Endodermal cell (in vitro differentiated cells): Measurements from ENCODE around the gene ACVRL1. TPM values are rescaled to one million over a fixed set of nuclear protein-coding genes. Genes with fewer than 3 reads are reported as not detected.

Source experiments
- DNase-seq: peaks from one replicate; pipeline ENCODE4 v3.0.0-alpha.2; 2017
- H3K27ac ChIP-seq: 2 replicates; pipeline ENCODE4 v1.5.1; 2013; ENCODE audit warnings: mild to moderate bottlenecking, low read depth, low read length, moderate library complexity
- H3K27me3 ChIP-seq: 2 replicates; pipeline ENCODE4 v1.6.1; 2013; ENCODE audit warnings: mild to moderate bottlenecking, low read length, moderate library complexity; ENCODE audit not compliant: insufficient read depth, control insufficient read depth, poor library complexity, severe bottlenecking
- H3K36me3 ChIP-seq: 2 replicates; pipeline ENCODE4 v1.7.0; 2013; ENCODE audit warnings: mild to moderate bottlenecking, low read length, moderate library complexity; ENCODE audit not compliant: control insufficient read depth, insufficient read depth
- H3K4me1 ChIP-seq: one replicate; pipeline ENCODE4 v1.7.0; 2013; ENCODE audit warnings: low read length; ENCODE audit not compliant: control insufficient read depth, insufficient read depth
- H3K4me3 ChIP-seq: 2 replicates; pipeline ENCODE4 v1.5.1; 2013; ENCODE audit warnings: mild to moderate bottlenecking, low read length, moderate library complexity
- H3K9ac ChIP-seq: 2 replicates; pipeline ENCODE4 v1.6.1; 2013; ENCODE audit warnings: mild to moderate bottlenecking, low read length, moderate library complexity; ENCODE audit not compliant: poor library complexity, severe bottlenecking; ENCODE audit errors: extremely low read depth
- H3K9me3 ChIP-seq: 2 replicates; pipeline ENCODE4 v1.6.1; 2013; ENCODE audit warnings: mild to moderate bottlenecking, low read length, moderate library complexity; ENCODE audit not compliant: control insufficient read depth
- H3K27ac Mint-ChIP-seq: 2 replicates; pipeline ENCODE4 v1.8.0; 2020; ENCODE audit warnings: mixed read lengths
- H3K27me3 Mint-ChIP-seq: 2 replicates; pipeline ENCODE4 v1.8.0; 2021; ENCODE audit warnings: mild to moderate bottlenecking, mixed read lengths; ENCODE audit not compliant: insufficient read depth
- H3K36me3 Mint-ChIP-seq: 2 replicates; pipeline ENCODE4 v1.8.0; 2020; ENCODE audit warnings: low read depth, mixed read lengths
- H3K4me1 Mint-ChIP-seq: 2 replicates; pipeline ENCODE4 v1.8.0; 2020; ENCODE audit warnings: mixed read lengths
- H3K4me3 Mint-ChIP-seq: 2 replicates; pipeline ENCODE4 v1.8.0; 2020; ENCODE audit warnings: mild to moderate bottlenecking, moderate library complexity, mixed read lengths
- H3K9me3 Mint-ChIP-seq: 2 replicates; pipeline ENCODE4 v1.8.0; 2020; ENCODE audit warnings: mild to moderate bottlenecking, mixed read lengths
- whole genome bisulfite sequencing, 2 experiments: methylation state at CpG; one replicate each; pipeline versions ENCODE4 v1.1.5 to v1.1.7; 2013; ENCODE audit warnings: missing lambda C conversion rate in 2 of 2, mixed read lengths in 1 of 2; ENCODE audit not compliant: insufficient coverage in 1 of 2, insufficient read length in 1 of 2; 5-methylcytosine and 5-hydroxymethylcytosine counted together
- total RNA-seq, 2 donors: library from RNA; stranded (reverse); fragmentation: NEBNext Ultra II Directional in 1 of 2; extraction: Animal tissue kit (Norgen Biotek cat#: 25700) in 1 of 2; gene quantifications; 2 replicates in 1 of 2; 3 replicates in 1 of 2; pipeline ENCODE4 v1.2.1, GENCODE V29; 2021
- TF ChIP-seq, protein P1 (sequence below): fragments of 200-600 bp; sonication (generic); conservative IDR thresholded peaks from 2 replicates; pipeline ENCODE4 v1.5.0; 2021; ENCODE audit warnings: antibody characterized with exemption, mild to moderate bottlenecking

The ACVRL1 gene
- total RNA-seq, 2 donors from 2014 or later, result 0.42 to 0.64 TPM

DNA sequence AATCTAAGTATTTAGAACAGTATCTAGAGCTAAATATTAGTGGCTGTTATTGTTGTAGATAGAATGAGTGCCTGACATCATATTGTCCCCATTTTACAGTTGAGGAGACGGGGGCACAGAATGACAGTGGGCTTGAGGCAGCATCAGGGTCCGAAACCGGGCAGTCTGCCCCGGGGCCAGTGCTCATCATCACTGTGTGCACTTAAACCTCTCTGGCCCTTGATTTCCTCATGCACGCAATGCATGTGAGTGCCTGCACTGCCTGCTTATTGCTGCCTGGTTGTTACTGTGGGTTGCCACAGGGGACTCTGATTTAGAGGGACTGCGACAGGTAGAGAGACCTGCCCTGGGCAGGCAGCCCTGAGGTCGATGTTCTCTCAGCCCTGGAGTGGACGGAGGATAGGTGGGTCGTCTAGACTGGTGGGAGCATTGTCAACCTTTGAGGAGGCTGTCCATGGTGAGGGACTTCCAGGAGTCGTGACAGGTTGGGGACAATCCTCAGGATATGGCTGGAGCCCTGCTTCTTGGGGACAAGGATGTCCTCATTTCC lies 9.8 kb downstream of the ACVRL1 start:
- Histone ChIP-seq H3K27me3 (no peaks in the 10 kb centered on the region), H3K4me3 (no peak overlapping the region), H3K4me1 (peaks cover 6% of the 10 kb centered on the region), H3K9me3 (no peaks in the 10 kb centered on the region), H3K36me3 (no peaks in the 10 kb centered on the region), H3K9ac (no peak overlapping the region), H3K27ac (no peak overlapping the region)
- H3K9me3 Mint-ChIP-seq, result no peaks in the 10 kb centered on the region
- 91 to 100% methylated on average over 8 to 10 of the region's 10 CpGs for WGBS, 2 experiments
- TF ChIP-seq, protein P1, sequence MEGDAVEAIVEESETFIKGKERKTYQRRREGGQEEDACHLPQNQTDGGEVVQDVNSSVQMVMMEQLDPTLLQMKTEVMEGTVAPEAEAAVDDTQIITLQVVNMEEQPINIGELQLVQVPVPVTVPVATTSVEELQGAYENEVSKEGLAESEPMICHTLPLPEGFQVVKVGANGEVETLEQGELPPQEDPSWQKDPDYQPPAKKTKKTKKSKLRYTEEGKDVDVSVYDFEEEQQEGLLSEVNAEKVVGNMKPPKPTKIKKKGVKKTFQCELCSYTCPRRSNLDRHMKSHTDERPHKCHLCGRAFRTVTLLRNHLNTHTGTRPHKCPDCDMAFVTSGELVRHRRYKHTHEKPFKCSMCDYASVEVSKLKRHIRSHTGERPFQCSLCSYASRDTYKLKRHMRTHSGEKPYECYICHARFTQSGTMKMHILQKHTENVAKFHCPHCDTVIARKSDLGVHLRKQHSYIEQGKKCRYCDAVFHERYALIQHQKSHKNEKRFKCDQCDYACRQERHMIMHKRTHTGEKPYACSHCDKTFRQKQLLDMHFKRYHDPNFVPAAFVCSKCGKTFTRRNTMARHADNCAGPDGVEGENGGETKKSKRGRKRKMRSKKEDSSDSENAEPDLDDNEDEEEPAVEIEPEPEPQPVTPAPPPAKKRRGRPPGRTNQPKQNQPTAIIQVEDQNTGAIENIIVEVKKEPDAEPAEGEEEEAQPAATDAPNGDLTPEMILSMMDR, result no peak
- no peaks in the 10 kb centered on the region for H3K36me3 Mint-ChIP-seq
- no peak overlapping the region for H3K27ac Mint-ChIP-seq
- H3K4me3 Mint-ChIP-seq, result no peak overlapping the region
- H3K4me1 Mint-ChIP-seq, result peaks cover 20% of the 10 kb centered on the region
- DNase-seq, result no peak
- H3K27me3 Mint-ChIP-seq, result peaks cover 14% of the 10 kb centered on the region

DNA sequence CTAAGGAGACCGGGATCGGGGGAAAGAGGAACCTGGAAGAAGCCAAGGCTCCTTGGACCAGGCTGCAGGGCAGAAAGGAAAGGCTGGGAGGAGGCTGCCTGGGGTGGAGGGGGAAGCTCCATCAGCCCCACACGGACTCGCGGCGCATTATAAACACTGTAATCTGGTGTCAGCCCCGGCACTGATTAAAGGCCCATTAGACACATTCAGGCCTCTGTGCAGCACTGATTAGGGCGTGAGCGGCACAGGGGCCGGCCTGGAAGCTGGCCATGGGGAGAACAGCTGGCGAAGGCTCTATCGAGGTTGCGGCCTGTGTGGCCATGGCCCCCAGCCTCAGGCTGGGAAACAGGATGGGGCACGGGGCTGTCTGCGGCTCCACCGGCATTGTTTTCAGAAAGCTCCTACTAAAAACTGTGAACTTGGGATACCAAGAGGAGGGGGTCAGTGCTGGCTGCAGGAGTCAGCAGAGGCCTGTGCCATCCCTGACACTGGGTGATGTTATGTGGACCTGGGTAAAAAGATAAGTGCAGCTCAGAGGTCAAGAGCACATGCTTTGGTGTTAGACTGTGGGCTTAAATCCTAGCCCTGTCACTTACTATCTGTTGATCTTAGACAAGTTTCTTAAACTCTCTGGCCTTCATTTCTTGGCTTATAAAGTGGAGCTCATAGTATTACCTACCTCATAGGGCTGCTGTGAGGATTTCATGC lies 10.6 kb downstream of the ACVRL1 start:
- H3K9me3 Mint-ChIP-seq, result no peaks in the 10 kb centered on the region
- no peaks in the 10 kb centered on the region for H3K9me3 ChIP-seq
- H3K36me3 Mint-ChIP-seq, result no peaks in the 10 kb centered on the region
- TF ChIP-seq, protein P1, result no peak
- H3K4me3 ChIP-seq, result no peak overlapping the region
- peak; percentile 53 for DNase-seq
- H3K27ac ChIP-seq, result no peak overlapping the region
- peaks cover 6% of the 10 kb centered on the region for H3K4me1 ChIP-seq
- H3K27me3 Mint-ChIP-seq, result peaks cover 14% of the 10 kb centered on the region
- 91 to 100% methylated on average over 3 to 16 of the region's 16 CpGs for WGBS, 2 experiments
- peaks cover 21% of the 10 kb centered on the region for H3K4me1 Mint-ChIP-seq
- no peaks in the 10 kb centered on the region for H3K36me3 ChIP-seq
- H3K27ac Mint-ChIP-seq, result no peak overlapping the region
- no peak overlapping the region for H3K9ac ChIP-seq
- H3K4me3 Mint-ChIP-seq, result no peak overlapping the region
- H3K27me3 ChIP-seq, result no peaks in the 10 kb centered on the region

DNA sequence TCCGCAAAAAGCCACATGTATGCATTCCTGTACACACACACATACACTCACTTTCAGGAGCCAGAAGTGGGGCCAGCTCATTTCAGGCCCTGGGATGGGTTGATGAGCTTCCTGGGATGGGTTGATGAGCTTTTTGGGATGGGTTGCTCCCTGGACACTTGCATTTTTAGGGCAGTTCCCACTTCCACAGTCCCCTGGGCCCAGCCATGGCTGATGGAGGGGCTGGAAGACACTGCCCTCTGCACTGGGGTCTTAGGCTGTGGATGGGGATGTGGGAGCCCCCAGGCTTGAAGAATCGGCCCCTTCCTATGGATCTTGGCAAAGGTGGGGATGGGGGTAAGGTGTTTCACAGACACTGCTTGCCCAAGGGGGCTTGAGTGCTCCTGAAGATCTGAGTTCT lies 12.7 kb downstream of the ACVRL1 start:
- Histone ChIP-seq H3K4me3 (no peak overlapping the region), H3K4me1 (peaks cover 6% of the 10 kb centered on the region), H3K27ac (no peak overlapping the region), H3K36me3 (no peaks in the 10 kb centered on the region), H3K27me3 (no peaks in the 10 kb centered on the region), H3K9ac (no peak overlapping the region), H3K9me3 (no peaks in the 10 kb centered on the region)
- Mint-ChIP-seq H3K4me1 (peaks cover 26% of the 10 kb centered on the region), H3K36me3 (no peaks in the 10 kb centered on the region), H3K27ac (no peak overlapping the region), H3K27me3 (peaks cover 16% of the 10 kb centered on the region), H3K9me3 (no peaks in the 10 kb centered on the region), H3K4me3 (no peak overlapping the region)
- peak; percentile 29 for DNase-seq
- TF ChIP-seq, protein P1, result no peak
- 92% methylated on average over 2 of the region's 2 CpGs; no CpG with 5 or more reads in 1 of the 2 experiments for WGBS, 2 experiments
